ENCODE results near the gene RHOD. TPM values are rescaled to one million over a fixed set of nuclear protein-coding genes. Genes with fewer than 3 reads are reported as not detected.

RHOD gene
- total and polyA plus RNA-seq, 10 donors, result 1.3 to 6.4 (median 2.7) TPM

DNA sequence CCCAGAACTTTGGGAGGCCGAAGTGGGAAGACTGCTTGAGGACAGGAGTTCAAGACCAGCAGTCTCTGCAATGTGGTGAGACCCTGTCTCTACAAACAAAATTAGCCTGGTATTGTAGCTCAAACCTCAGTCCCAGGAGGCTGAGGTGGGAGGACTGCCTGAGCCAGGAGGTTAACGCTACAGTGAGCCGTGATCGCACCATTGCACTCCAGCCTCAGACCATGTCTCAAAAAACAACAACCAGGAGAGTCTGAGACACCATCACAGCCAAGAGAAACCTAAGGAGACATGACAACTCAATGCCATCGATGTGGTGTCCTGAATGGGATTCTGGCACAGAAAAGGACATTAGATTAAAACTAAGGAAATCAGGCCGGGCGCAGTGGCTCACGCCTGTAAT lies 34.1 kb downstream of the RHOD start:
- H3K4me3 ChIP-seq, result no peak overlapping the region

DNA sequence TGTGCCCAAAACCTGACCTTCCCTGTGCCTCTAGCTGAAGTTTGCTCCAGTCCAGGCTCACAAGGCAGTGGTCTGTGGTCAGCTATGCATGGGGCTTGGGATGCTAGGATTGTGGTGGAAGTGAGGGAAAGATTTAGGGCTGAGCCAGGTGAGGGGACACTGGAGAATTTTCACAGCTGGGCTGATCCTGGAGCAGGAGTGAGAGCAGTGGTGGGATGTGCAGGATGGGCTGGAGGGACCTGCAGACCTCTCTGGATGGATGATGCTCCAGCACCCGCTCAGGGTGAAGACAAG lies 38.5 kb downstream of the RHOD start:
- 75 to 100% (median 84%) methylated on average over 1 of the region's 1 CpG for WGBS, 5 donors

More for the DNA sequence above, 34.1 kb downstream of the RHOD start:
- Histone ChIP-seq H3K4me1 (no peaks in the 10 kb centered on the region), H3K9me3 (no peaks in the 10 kb centered on the region), H3K27ac (no peak overlapping the region), H3K27me3 (replicated peaks in 1 of 7) (peaks cover 0 to 8% (median 0%) of the 10 kb centered on the region in 7 donors), H3K36me3 (no peaks in the 10 kb centered on the region)
- intact Hi-C loops (cut with DNase I; ENCODE audit: low total_unique reads), result no loop called here
- WGBS, 5 donors, result 86 to 92% (median 87%) methylated on average over 8 of the region's 8 CpGs
- no peak for TF ChIP-seq POLR2AphosphoS5 (IDR thresholded peaks at IDR 0.05)
- TF ChIP-seq, protein P1, sequence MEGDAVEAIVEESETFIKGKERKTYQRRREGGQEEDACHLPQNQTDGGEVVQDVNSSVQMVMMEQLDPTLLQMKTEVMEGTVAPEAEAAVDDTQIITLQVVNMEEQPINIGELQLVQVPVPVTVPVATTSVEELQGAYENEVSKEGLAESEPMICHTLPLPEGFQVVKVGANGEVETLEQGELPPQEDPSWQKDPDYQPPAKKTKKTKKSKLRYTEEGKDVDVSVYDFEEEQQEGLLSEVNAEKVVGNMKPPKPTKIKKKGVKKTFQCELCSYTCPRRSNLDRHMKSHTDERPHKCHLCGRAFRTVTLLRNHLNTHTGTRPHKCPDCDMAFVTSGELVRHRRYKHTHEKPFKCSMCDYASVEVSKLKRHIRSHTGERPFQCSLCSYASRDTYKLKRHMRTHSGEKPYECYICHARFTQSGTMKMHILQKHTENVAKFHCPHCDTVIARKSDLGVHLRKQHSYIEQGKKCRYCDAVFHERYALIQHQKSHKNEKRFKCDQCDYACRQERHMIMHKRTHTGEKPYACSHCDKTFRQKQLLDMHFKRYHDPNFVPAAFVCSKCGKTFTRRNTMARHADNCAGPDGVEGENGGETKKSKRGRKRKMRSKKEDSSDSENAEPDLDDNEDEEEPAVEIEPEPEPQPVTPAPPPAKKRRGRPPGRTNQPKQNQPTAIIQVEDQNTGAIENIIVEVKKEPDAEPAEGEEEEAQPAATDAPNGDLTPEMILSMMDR (IDR thresholded peaks at IDR 0.05 in 8 of 11, conservative IDR thresholded peaks at IDR 0.05 in 3 of 11), result no peak
- no peak for TF ChIP-seq POLR2A (IDR thresholded peaks at IDR 0.05)
- DNase-seq, result no peak

DNA sequence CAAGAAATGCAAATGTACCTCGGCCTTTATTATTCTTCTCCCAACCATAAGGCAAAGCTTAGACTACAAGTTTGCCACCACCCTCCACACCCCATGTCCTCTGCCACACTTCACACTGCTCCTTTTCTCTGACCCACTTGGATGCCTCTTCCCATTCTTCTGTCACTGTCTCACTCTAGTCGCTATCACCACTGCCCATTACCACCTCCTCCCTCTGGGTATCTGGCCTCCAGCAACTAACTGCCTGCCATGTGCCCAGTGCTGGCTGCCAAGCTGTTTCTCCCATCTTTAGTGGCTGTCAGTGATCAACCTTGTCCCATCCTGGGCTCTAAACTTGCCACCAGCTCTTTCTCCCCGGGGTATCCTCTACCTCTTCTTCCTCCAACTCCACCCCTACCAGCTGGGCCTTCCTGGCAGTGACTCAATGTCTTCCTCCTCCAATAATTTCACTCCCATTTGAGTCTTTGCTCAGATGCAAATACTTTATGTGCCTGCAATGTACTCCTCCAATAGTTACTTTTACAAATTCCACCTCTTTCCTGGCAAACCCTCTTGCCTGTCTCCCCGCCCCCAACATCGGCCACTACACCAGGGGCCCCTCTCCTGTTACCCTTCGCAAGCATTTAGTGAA lies 42.3 kb downstream of the RHOD start:
- 77 to 86% (median 83%) methylated on average over 6 of the region's 6 CpGs for WGBS, 5 donors
- no peaks in the 10 kb centered on the region for H3K27me3 ChIP-seq (replicated peaks in 1 of 7)
- H3K4me1 ChIP-seq, result peaks cover 0 to 12% (median 7%) of the 10 kb centered on the region in 6 donors
- no peak overlapping the region for H3K27ac ChIP-seq
- DNase-seq, result no peak
- no peak overlapping the region for H3K4me3 ChIP-seq
- intact Hi-C loops (cut with DNase I; ENCODE audit: low total_unique reads), result no loop called here
- TF ChIP-seq POLR2AphosphoS5 (IDR thresholded peaks at IDR 0.05), result no peak
- TF ChIP-seq POLR2A (IDR thresholded peaks at IDR 0.05), result no peak
- TF ChIP-seq, protein P1 (IDR thresholded peaks at IDR 0.05 in 8 of 11, conservative IDR thresholded peaks at IDR 0.05 in 3 of 11), result no peak
- no peaks in the 10 kb centered on the region for H3K36me3 ChIP-seq
- no peaks in the 10 kb centered on the region for H3K9me3 ChIP-seq

More for the DNA sequence above, 38.5 kb downstream of the RHOD start:
- H3K4me1 ChIP-seq, result peaks cover 0 to 7% (median 4%) of the 10 kb centered on the region in 6 donors
- peaks cover 0 to 8% (median 0%) of the 10 kb centered on the region in 7 donors for H3K27me3 ChIP-seq (replicated peaks in 1 of 7)
- TF ChIP-seq, protein P1 (IDR thresholded peaks at IDR 0.05 in 8 of 11, conservative IDR thresholded peaks at IDR 0.05 in 3 of 11), result no peak
- TF ChIP-seq POLR2A (IDR thresholded peaks at IDR 0.05) (no peak), POLR2AphosphoS5 (IDR thresholded peaks at IDR 0.05) (no peak)
- no peak for DNase-seq
- no peak overlapping the region for H3K4me3 ChIP-seq
- no peaks in the 10 kb centered on the region for H3K36me3 ChIP-seq
- no peaks in the 10 kb centered on the region for H3K9me3 ChIP-seq
- intact Hi-C loops (cut with DNase I; ENCODE audit: low total_unique reads), result no loop called here
- no peak overlapping the region for H3K27ac ChIP-seq

DNA sequence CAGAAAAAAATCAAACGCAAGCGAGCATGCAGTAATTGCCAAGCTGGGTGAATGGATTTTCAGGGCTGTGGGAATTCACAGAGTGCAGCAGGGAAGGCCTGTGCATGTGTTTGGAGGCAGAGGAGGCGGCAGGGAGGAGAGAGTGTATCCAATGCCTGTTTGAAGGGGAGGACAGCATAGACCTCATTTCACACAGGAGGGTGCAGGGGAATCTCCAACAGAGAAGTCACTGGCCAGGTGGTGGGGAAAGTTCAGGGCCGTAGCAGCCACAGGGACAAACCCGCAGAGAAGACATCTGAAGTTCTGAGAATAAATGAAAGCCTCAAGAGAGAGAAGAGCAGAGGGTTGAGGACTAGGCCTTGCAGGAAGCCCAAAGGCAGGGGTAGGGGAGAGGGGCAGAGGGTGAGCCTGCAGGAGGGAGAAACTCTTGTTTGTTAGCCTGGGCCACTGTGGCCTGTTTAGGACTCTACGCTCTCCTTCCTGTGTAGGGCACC lies 43.2 kb downstream of the RHOD start:
- H3K9me3 ChIP-seq, result no peaks in the 10 kb centered on the region
- H3K4me3 ChIP-seq, result no peak overlapping the region
- 67 to 86% (median 76%) methylated on average over 6 of the region's 6 CpGs for whole genome bisulfite sequencing, 5 donors
- no peaks in the 10 kb centered on the region for H3K27me3 ChIP-seq (replicated peaks in 1 of 7)
- TF ChIP-seq POLR2A (IDR thresholded peaks at IDR 0.05), result no peak
- TF ChIP-seq, protein P1 (IDR thresholded peaks at IDR 0.05 in 8 of 11, conservative IDR thresholded peaks at IDR 0.05 in 3 of 11), result no peak
- no peak for TF ChIP-seq POLR2AphosphoS5 (IDR thresholded peaks at IDR 0.05)
- no peaks in the 10 kb centered on the region for H3K36me3 ChIP-seq
- H3K27ac ChIP-seq, result peak overlapping the region in 1 of 8 donors; percentile 30
- no peak for DNase-seq
- intact Hi-C loops (cut with DNase I; ENCODE audit: low total_unique reads), result no loop called here
- peaks cover 0 to 12% (median 7%) of the 10 kb centered on the region in 6 donors for H3K4me1 ChIP-seq

All from spleen (tissue), 11 donors.